Tongue (tissue), 2 donors: ENCODE results near the gene FAM3D. TPM values are rescaled to one million over a fixed set of nuclear protein-coding genes. Genes with fewer than 3 reads are reported as not detected.

Experiments
- DNase-seq: peaks from one replicate; pipeline ENCODE4 v3.0.0-alpha.2; 2015
- total RNA-seq: library from RNA; depleted of rRNA; stranded (reverse); fragments of >200 nt; gene quantifications from one replicate; pipeline ENCODE4 v1.2.3, GENCODE V29; 2014

The FAM3D gene
- total RNA-seq, 1 donor from 2014 or later = 14.9 TPM

- DNase-seq = no peak
These were observed 13.9 kb downstream of the FAM3D start for GRCh38 chr3:58652624-58653023.

GRCh38 chr3:58651276-58651675 lies 15.3 kb downstream of the FAM3D start:
- DNase-seq = peak; percentile 14

GRCh38 chr3:58647381-58648141 lies 19.0 kb downstream of the FAM3D start:
- DNase-seq = peak; percentile 22

GRCh38 chr3:58646503-58646902 lies 20.1 kb downstream of the FAM3D start:
- peak; percentile 32 for DNase-seq

GRCh38 chr3:58645726-58646125 lies 20.8 kb downstream of the FAM3D start:
- DNase-seq = no peak

GRCh38 chr3:58642846-58643245 lies 23.7 kb downstream of the FAM3D start:
- no peak for DNase-seq

GRCh38 chr3:58640700-58641372 lies 25.7 kb downstream of the FAM3D start:
- DNase-seq = peak; percentile 88

- DNase-seq = no peak
These were observed 26.7 kb downstream of the FAM3D start for GRCh38 chr3:58639842-58640241.

GRCh38 chr3:58639001-58639400 lies 27.6 kb downstream of the FAM3D start:
- no peak for DNase-seq

- DNase-seq = no peak
These were observed 28.0 kb downstream of the FAM3D start for GRCh38 chr3:58638591-58638990.

GRCh38 chr3:58637509-58637908 lies 29.1 kb downstream of the FAM3D start:
- DNase-seq = no peak

GRCh38 chr3:58635371-58636285 lies 30.9 kb downstream of the FAM3D start:
- no peak for DNase-seq

- peak; percentile 56 for DNase-seq
These were observed 33.3 kb downstream of the FAM3D start for GRCh38 chr3:58633157-58633865.

- DNase-seq = no peak
These were observed 34.8 kb downstream of the FAM3D start for GRCh38 chr3:58631742-58632141.

- DNase-seq = no peak
These were observed 35.9 kb downstream of the FAM3D start for GRCh38 chr3:58630710-58631092.

GRCh38 chr3:58630076-58630709 lies 36.4 kb downstream of the FAM3D start:
- peak; percentile 88 for DNase-seq

GRCh38 chr3:58629629-58630028 lies 36.9 kb downstream of the FAM3D start:
- no peak for DNase-seq

- DNase-seq = peak; percentile 96
These were observed 37.6 kb downstream of the FAM3D start for GRCh38 chr3:58628823-58629562.

GRCh38 chr3:58627941-58628340 lies 38.6 kb downstream of the FAM3D start:
- DNase-seq = no peak

GRCh38 chr3:58627570-58627885 lies 39.0 kb downstream of the FAM3D start:
- peak; percentile 84 for DNase-seq
